ENCODE data around the gene UGGT1. TPM values are rescaled to one million over a fixed set of nuclear protein-coding genes. Genes with fewer than 3 reads are reported as not detected.
"Not testable (repeated sequence)": the region's sequence is repeated elsewhere in the genome, so short reads cannot be mapped to it uniquely, and the experiment has no call there.

The UGGT1 gene
- total RNA-seq, 1 donor from 2014 or later = 47.1 TPM

- TF ChIP-seq CTCF (IDR thresholded peaks at IDR 0.05) = no peak
- H3K27me3 Mint-ChIP-seq (ENCODE audit: low read depth) = no peaks in the 10 kb centered on the region
- no peaks in the 10 kb centered on the region for H3K4me1 Mint-ChIP-seq (ENCODE audit: low read depth)
- H3K9me3 Mint-ChIP-seq (ENCODE audit: low read depth) = peaks cover 11% of the 10 kb centered on the region
- DNase-seq (ENCODE audit: low spot score) = no peak
- H3K36me3 Mint-ChIP-seq (ENCODE audit: low read depth) = peaks cover 5% of the 10 kb centered on the region
- H3K27ac Mint-ChIP-seq (ENCODE audit: unreplicated experiment) = no peak overlapping the region
- no peak overlapping the region for H3K4me3 Mint-ChIP-seq (ENCODE audit: unreplicated experiment)
Measured at GRCh38 chr2:128208023-128208422, 117.0 kb downstream of the UGGT1 start.

- not testable (repeated sequence) for H3K27ac Mint-ChIP-seq (ENCODE audit: unreplicated experiment); H3K4me1 Mint-ChIP-seq (ENCODE audit: low read depth); H3K4me3 Mint-ChIP-seq (ENCODE audit: unreplicated experiment); DNase-seq (ENCODE audit: low spot score); H3K36me3 Mint-ChIP-seq (ENCODE audit: low read depth); H3K27me3 Mint-ChIP-seq (ENCODE audit: low read depth)
- H3K9me3 Mint-ChIP-seq (ENCODE audit: low read depth) = peaks cover 11% of the 10 kb centered on the region
Measured at GRCh38 chr2:128208631-128209324, 117.8 kb downstream of the UGGT1 start.

DNA sequence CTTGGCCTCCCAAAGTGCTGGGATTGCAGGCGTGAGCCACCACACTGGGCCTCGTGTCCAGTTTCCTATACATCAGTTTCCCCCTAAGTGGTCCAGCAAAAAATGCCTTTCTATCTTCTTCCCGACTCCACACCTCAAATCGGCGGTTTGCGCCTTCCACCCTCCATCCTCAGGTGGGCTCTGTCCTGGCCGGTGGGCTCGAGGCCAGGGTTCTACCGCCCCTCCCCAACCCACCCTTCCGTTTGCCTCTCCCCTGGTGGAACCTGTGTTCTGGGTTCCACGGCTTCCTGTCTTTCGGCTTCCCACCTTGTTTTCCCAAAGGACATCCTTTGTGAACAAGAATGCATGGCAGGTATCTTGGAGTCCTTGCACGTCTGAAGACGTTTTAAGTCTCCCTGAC lies 123.3 kb downstream of the UGGT1 start:
- Mint-ChIP-seq H3K4me3 (ENCODE audit: unreplicated experiment) (no peak overlapping the region), H3K9me3 (ENCODE audit: low read depth) (peaks cover 4% of the 10 kb centered on the region), H3K27me3 (ENCODE audit: low read depth) (no peaks in the 10 kb centered on the region), H3K4me1 (ENCODE audit: low read depth) (no peaks in the 10 kb centered on the region), H3K36me3 (ENCODE audit: low read depth) (peaks cover 2% of the 10 kb centered on the region), H3K27ac (ENCODE audit: unreplicated experiment) (no peak overlapping the region)
- TF ChIP-seq CTCF (IDR thresholded peaks at IDR 0.05) = no peak
- DNase-seq (ENCODE audit: low spot score) = no peak

DNA sequence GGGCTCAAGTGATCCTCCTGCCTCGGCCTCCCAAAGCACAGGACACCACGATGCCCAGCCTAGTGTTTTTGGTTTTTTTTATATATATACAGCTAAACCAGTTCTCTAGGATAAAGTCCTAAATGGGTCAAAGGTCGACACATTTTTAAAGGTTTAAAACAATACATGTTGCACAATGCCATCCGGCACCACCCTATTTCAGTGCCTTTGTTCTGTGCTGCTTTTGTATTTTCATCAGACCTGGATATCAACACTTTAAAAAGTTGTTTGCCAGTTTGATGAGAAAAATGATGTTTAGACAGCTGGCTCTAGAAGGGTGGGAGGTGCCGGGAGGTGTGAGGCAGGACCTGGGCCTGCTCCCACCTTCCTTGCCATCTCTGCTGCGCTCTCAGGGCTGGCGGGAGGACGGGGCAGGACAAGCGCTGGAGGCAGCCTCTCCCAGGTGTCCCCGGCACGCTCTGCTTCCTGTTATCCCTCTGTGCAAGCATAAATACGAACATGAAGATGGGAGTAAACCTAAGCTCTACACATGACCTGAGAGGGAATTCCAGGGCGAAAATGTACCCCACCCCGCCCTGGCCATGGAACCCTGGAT lies 124.0 kb downstream of the UGGT1 start:
- no peak overlapping the region for H3K4me3 Mint-ChIP-seq (ENCODE audit: unreplicated experiment)
- no peak overlapping the region for H3K27ac Mint-ChIP-seq (ENCODE audit: unreplicated experiment)
- TF ChIP-seq CTCF (IDR thresholded peaks at IDR 0.05) = no peak
- H3K9me3 Mint-ChIP-seq (ENCODE audit: low read depth) = peaks cover 2% of the 10 kb centered on the region
- H3K4me1 Mint-ChIP-seq (ENCODE audit: low read depth) = no peaks in the 10 kb centered on the region
- no peaks in the 10 kb centered on the region for H3K27me3 Mint-ChIP-seq (ENCODE audit: low read depth)
- DNase-seq (ENCODE audit: low spot score) = no peak
- H3K36me3 Mint-ChIP-seq (ENCODE audit: low read depth) = peaks cover 2% of the 10 kb centered on the region

DNA sequence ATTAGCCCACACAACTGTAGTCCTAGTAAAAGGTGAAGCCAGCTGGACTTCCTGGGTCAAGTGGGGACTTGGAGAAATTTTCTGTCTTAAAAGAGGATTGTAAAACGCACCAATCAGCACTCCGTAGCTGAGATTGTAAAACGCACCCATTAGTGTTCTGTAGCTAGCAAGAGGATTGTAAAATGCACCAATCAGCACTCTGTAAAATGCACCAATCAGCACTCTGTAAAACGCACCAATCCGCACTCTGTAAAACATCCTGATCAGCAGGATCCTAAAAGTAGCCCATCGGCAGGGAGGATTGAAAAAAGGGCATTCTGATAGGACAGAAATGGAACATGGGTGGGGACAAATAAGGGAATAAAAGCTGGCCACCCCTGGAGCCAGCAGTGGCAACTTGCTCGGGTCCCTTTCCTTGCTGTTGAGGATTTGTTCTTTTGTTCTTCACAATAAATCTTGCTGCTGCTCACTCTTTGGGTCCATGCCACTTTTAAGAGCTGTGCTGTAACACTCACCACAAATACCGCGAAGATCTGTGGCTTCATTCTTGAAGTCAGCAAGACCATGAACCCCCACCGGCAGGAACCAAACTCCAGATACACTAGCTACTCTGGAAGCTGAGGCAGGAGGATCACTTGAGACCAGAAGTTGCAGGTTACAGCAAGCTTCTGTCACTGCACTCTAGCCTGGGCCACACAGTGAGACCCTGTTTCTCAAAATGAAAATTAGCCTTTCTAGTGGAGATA lies 125.1 kb downstream of the UGGT1 start:
- H3K4me1 Mint-ChIP-seq (ENCODE audit: low read depth) = no peaks in the 10 kb centered on the region
- H3K27me3 Mint-ChIP-seq (ENCODE audit: low read depth) = peaks cover 2% of the 10 kb centered on the region
- no peak for TF ChIP-seq CTCF (IDR thresholded peaks at IDR 0.05)
- no peak for DNase-seq (ENCODE audit: low spot score)
- H3K27ac Mint-ChIP-seq (ENCODE audit: unreplicated experiment) = no peak overlapping the region
- no peaks in the 10 kb centered on the region for H3K9me3 Mint-ChIP-seq (ENCODE audit: low read depth)
- no peak overlapping the region for H3K4me3 Mint-ChIP-seq (ENCODE audit: unreplicated experiment)
- no peaks in the 10 kb centered on the region for H3K36me3 Mint-ChIP-seq (ENCODE audit: low read depth)
